Activated CD4-positive, alpha-beta memory T cell treated with anti-CD3 and anti-CD28 coated beads for 36 hours (primary cell): ENCODE measurements around the gene USP5. TPM values are rescaled to one million over a fixed set of nuclear protein-coding genes. Genes with fewer than 3 reads are reported as not detected.

Source experiments
- CTCF ChIA-PET: fragments of 350-600 bp; sonication (Branson Sonifier 250); formaldehyde crosslinking; loops from one replicate; lab custom pipeline; 2021; ENCODE audit warnings: antibody characterized with exemption, inconsistent platforms; lab: Charles Lee
- POLR2A ChIA-PET: fragments of 350-600 bp; sonication (Branson Sonifier 250); formaldehyde crosslinking; loops from one replicate; lab custom pipeline; 2021; ENCODE audit warnings: antibody characterized with exemption; lab: Charles Lee
- DNase-seq: peaks from one replicate; pipeline ENCODE4 v3.0.0-alpha.2; 2020
- H3K27ac Mint-ChIP-seq: one replicate; pipeline ENCODE4 v1.8.0; 2021; ENCODE audit warnings: mixed read lengths
- H3K27me3 Mint-ChIP-seq: one replicate; pipeline ENCODE4 v1.8.0; 2021; ENCODE audit warnings: mixed read lengths
- H3K36me3 Mint-ChIP-seq: one replicate; pipeline ENCODE4 v1.8.0; 2021; ENCODE audit warnings: mixed read lengths
- H3K4me1 Mint-ChIP-seq: one replicate; pipeline ENCODE4 v1.8.0; 2021; ENCODE audit warnings: low read depth, mixed read lengths
- H3K4me3 Mint-ChIP-seq: one replicate; pipeline ENCODE4 v1.8.0; 2021; ENCODE audit warnings: mild to moderate bottlenecking, mixed read lengths
- H3K9me3 Mint-ChIP-seq: one replicate; pipeline ENCODE4 v1.8.0; 2021; ENCODE audit warnings: mixed read lengths
- intact Hi-C: fragments of 100-400 bp; cut with micrococcal nuclease; formaldehyde crosslinking; loops from one replicate; pipeline ENCODE4 v1.15.1; 2023
- total RNA-seq, 2 experiments: library from RNA; stranded (reverse); gene quantifications; one replicate each; pipeline ENCODE4 v1.2.3, GENCODE V29; 2021

USP5 gene
- 100 to 1,000 TPM; 125 to 130 TPM for total RNA-seq

DNA sequence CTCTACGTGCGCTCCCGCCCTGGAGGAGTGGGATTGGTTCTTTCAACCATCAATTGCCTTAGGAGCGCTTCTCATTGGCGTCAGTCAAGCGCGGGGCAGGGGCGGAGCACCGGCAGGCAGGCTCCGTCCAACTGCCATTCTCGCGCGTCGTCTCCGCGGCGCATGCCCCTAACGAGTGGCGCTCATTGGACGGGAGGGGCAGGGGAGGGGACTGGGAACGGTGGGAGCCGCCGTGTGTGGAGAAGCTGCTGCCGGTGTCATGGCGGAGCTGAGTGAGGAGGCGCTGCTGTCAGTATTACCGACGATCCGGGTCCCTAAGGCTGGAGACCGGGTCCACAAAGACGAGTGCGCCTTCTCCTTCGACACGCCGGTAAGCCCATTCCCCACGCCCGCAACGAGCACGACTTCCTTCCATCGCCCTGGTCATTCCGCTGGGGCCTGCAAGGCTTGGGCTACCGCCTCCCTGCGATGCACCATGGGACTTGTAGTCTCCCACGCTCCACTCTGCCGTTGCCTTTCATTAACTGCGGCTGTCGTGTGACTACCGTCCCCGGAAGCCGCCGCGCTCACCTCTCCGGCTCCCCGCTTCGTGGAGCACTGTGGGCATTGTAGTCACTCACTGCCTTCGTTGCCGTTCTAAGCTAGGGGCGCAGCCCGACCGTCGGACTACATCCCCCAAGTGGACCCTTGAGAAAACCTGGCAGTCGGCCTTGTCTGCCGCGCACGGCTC is at the start of gene USP5:
Gene USP5, plus strand, starts transcription at position 230 of the 730 bp plus-strand sequence. Its CDS starts 30 bp downstream, at position 260.
- POLR2A ChIA-PET, result interaction anchor here (0.8 to 5.0 kb wide), 28 partner anchors 9 to 382 kb away, joined by 3 to 94 read pairs (median 5); partner anchors contain the start of genes C12orf57, CD4, COPS7A and GAPDH
- peak; percentile 99 for DNase-seq
- Mint-ChIP-seq H3K36me3 (peaks cover 34% of the 10 kb centered on the region), H3K27ac (peak within 1 kb of the TSS; percentile 98), H3K9me3 (no peaks in the 10 kb centered on the region), H3K27me3 (no peaks in the 10 kb centered on the region), H3K4me3 (peak within 1 kb of the TSS; percentile 95), H3K4me1 (peaks cover 29% of the 10 kb centered on the region)
- CTCF ChIA-PET, result interaction anchor here (0.6 to 6.5 kb wide), 23 partner anchors 12 to 359 kb away, joined by 3 to 74 read pairs (median 5); partner anchors contain the start of genes LPCAT3, MLF2, MRPL51 and PTMS
- intact Hi-C loops, result loop anchor here (1.0 to 5.0 kb wide), 14 partner anchors 17 to 425 kb away; partner anchors contain the start of genes C12orf57, CHD4, COPS7A and EMG1

DNA sequence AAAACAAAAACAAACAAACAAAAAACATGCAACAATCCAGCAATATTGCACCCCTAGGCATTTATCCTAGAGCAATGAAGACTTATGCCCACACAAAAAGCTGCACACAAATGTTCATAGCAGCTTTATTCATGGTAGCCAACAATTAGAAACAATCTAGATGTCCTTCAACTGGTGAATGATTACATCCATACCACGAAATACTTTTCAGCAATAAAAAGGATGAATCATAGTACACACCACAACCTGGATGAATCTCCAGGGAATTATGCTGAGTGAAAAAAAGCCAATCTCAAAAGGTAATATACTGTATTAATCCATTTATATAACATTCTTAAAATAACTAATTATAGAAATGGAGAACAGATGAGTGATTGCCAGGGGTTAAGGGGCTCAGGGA is 44.8 kb upstream of the USP5 start:
- Mint-ChIP-seq H3K36me3 (peaks cover 26% of the 10 kb centered on the region), H3K4me3 (no peak overlapping the region), H3K27me3 (no peaks in the 10 kb centered on the region), H3K4me1 (peaks cover 13% of the 10 kb centered on the region), H3K9me3 (no peaks in the 10 kb centered on the region), H3K27ac (no peak overlapping the region)
- CTCF ChIA-PET, result no interaction called here
- intact Hi-C loops, result no loop called here
- POLR2A ChIA-PET, result interaction anchor here (0.6 kb wide), 1 partner anchor 505 kb away, joined by 4 read pairs; no protein-coding TSS in a partner anchor
- DNase-seq, result no peak

GRCh38 chr12:6809056-6809455 is 42.9 kb upstream of the USP5 start:
- H3K27ac Mint-ChIP-seq, result no peak overlapping the region

GRCh38 chr12:6810758-6811157 is 41.2 kb upstream of the USP5 start:
- intact Hi-C loops, result no loop called here
- Mint-ChIP-seq H3K4me3 (no peak overlapping the region), H3K27me3 (no peaks in the 10 kb centered on the region), H3K9me3 (no peaks in the 10 kb centered on the region), H3K36me3 (peaks cover 23% of the 10 kb centered on the region), H3K27ac (peak overlapping the region; percentile 2), H3K4me1 (peaks cover 13% of the 10 kb centered on the region)
- CTCF ChIA-PET, result interaction anchor here (1.0 to 1.4 kb wide), 3 partner anchors 24 to 44 kb away, joined by 3 to 4 read pairs (median 4); no protein-coding TSS in a partner anchor
- DNase-seq, result no peak
- POLR2A ChIA-PET, result interaction anchor here (1.2 to 1.5 kb wide), 3 partner anchors 17 to 57 kb away, joined by 3 read pairs; no protein-coding TSS in a partner anchor

More at GRCh38 chr12:6809056-6809455, 42.9 kb upstream of the USP5 start:
- POLR2A ChIA-PET, result interaction anchor here (1.5 kb wide), 1 partner anchor 16 kb away, joined by 3 read pairs; no protein-coding TSS in a partner anchor
- Mint-ChIP-seq H3K4me3 (no peak overlapping the region), H3K4me1 (peaks cover 13% of the 10 kb centered on the region), H3K36me3 (peaks cover 20% of the 10 kb centered on the region), H3K9me3 (no peaks in the 10 kb centered on the region), H3K27me3 (no peaks in the 10 kb centered on the region)
- DNase-seq, result no peak
- CTCF ChIA-PET, result interaction anchor here (0.6 to 1.5 kb wide), 4 partner anchors 15 to 365 kb away, joined by 3 to 8 read pairs (median 4); partner anchors contain the start of gene MLF2
- intact Hi-C loops, result no loop called here

DNA sequence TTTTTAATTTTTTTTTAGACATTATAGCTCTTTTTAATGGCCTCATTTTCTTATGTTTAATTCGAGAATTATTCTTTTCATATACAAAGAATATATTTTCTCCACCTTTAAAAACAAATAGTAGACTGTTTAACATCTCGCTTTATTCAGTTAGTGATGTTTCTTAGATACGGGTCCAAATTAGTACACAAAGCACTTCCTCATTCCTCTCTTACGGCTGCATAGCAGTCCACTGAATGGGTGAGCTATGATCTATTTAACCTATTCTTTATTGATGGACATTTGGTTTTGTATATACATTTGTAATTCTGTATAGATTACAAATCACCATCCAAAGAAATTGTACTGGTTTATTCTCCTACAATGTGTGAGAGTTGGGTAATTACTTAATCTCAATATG is 38.6 kb upstream of the USP5 start:
- ChIA-PET CTCF (interaction anchor here (0.6 to 1.8 kb wide), 5 partner anchors 10 to 478 kb away, joined by 3 to 7 read pairs (median 3); partner anchors contain the start of gene MLF2), POLR2A (interaction anchor here (0.7 kb wide), 1 partner anchor 105 kb away, joined by 3 read pairs; no protein-coding TSS in a partner anchor)
- DNase-seq, result no peak
- intact Hi-C loops, result no loop called here
- Mint-ChIP-seq H3K4me3 (no peak overlapping the region), H3K27ac (no peak overlapping the region), H3K27me3 (no peaks in the 10 kb centered on the region), H3K4me1 (peaks cover 13% of the 10 kb centered on the region), H3K9me3 (no peaks in the 10 kb centered on the region), H3K36me3 (peaks cover 38% of the 10 kb centered on the region)

DNA sequence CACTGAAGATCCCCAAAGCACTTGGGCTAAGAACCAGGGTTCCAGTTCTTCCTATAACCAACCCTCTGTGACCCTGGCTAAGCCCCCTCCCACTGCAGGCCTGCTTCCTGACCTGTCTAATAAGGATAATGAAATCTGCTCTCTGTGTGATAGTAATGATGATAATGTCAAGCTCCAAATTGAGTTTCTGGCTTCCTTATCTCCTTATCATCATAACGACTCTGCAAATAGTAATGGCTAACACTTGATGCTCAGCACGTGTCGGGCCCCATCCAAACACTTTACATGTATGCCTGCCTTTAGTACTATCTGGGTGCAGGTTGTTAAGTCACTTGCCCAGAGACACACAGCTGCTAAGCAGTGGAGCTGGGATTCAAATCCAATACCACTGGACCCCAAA is 35.4 kb upstream of the USP5 start:
- POLR2A ChIA-PET, result no interaction called here

GRCh38 chr12:6817098-6817497 is 34.9 kb upstream of the USP5 start:
- Mint-ChIP-seq H3K36me3 (peaks cover 38% of the 10 kb centered on the region), H3K9me3 (no peaks in the 10 kb centered on the region), H3K27ac (no peak overlapping the region), H3K4me3 (no peak overlapping the region), H3K4me1 (peaks cover 10% of the 10 kb centered on the region), H3K27me3 (no peaks in the 10 kb centered on the region)
- DNase-seq, result no peak
- intact Hi-C loops, result no loop called here
- ChIA-PET CTCF (interaction anchor here (1.2 to 1.4 kb wide), 2 partner anchors 8 to 63 kb away, joined by 4 to 6 read pairs; no protein-coding TSS in a partner anchor), POLR2A (no interaction called here)

More for the DNA sequence above, 35.4 kb upstream of the USP5 start:
- no peak overlapping the region for H3K4me3 Mint-ChIP-seq
- H3K27ac Mint-ChIP-seq, result no peak overlapping the region
- H3K36me3 Mint-ChIP-seq, result peaks cover 38% of the 10 kb centered on the region
- intact Hi-C loops, result no loop called here
- peaks cover 7% of the 10 kb centered on the region for H3K4me1 Mint-ChIP-seq
- no peaks in the 10 kb centered on the region for H3K27me3 Mint-ChIP-seq
- no peak for DNase-seq
- no peaks in the 10 kb centered on the region for H3K9me3 Mint-ChIP-seq
- CTCF ChIA-PET, result interaction anchor here (1.2 to 1.4 kb wide), 2 partner anchors 8 to 63 kb away, joined by 4 to 6 read pairs; no protein-coding TSS in a partner anchor

DNA sequence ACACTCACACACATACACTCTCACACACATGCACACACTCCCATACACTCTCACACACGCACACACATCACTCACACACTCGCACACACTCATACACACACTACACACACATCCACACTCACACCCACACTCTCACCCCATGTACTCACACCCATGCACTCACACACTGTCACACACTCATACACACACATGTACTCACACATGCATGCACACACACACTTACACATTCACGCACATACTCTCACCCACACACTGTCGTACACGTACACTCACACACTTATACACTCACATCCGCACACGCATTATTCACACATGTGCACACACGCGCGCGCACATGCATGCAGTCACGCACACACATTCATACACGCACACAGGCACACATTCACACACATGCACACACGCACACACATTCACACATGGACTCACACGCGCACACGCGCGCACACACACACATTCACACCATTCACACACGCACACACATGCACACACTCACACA is 34.2 kb upstream of the USP5 start:
- intact Hi-C loops, result no loop called here
- ChIA-PET CTCF (no interaction called here), POLR2A (no interaction called here)
- no peak for DNase-seq
- Mint-ChIP-seq H3K4me3 (no peak overlapping the region), H3K27ac (no peak overlapping the region), H3K27me3 (no peaks in the 10 kb centered on the region), H3K36me3 (peaks cover 38% of the 10 kb centered on the region), H3K9me3 (no peaks in the 10 kb centered on the region), H3K4me1 (peaks cover 11% of the 10 kb centered on the region)

- Mint-ChIP-seq H3K36me3 (peaks cover 38% of the 10 kb centered on the region), H3K9me3 (no peaks in the 10 kb centered on the region), H3K4me1 (peaks cover 11% of the 10 kb centered on the region), H3K27ac (no peak overlapping the region), H3K27me3 (no peaks in the 10 kb centered on the region), H3K4me3 (no peak overlapping the region)
- intact Hi-C loops, result no loop called here
- ChIA-PET CTCF (no interaction called here), POLR2A (no interaction called here)
- no peak for DNase-seq
Measured at GRCh38 chr12:6818222-6818621, 33.7 kb upstream of the USP5 start.

DNA sequence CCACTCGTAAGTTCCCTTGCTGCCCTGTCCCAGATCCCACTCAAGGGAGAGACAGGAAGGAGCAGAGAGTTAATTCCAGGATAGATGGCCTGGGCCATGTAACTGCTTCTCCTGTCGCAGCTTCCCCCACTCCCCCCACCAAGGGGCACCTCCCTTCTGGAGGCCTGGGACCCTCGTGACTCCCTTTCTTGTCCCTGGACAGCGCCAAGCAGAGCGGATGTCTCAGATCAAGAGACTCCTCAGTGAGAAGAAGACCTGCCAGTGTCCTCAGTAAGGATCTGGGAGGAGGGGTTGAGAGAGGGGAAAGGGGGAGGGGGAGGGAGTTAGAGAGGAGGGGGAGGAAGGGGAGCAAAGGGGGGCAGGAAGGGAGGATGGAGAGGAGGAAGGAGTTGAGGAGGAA is 33.3 kb upstream of the USP5 start:
- intact Hi-C loops, result no loop called here
- H3K27me3 Mint-ChIP-seq, result no peaks in the 10 kb centered on the region
- POLR2A ChIA-PET, result no interaction called here
- peaks cover 38% of the 10 kb centered on the region for H3K36me3 Mint-ChIP-seq
- no peak overlapping the region for H3K4me3 Mint-ChIP-seq
- peaks cover 11% of the 10 kb centered on the region for H3K4me1 Mint-ChIP-seq
- no peak overlapping the region for H3K27ac Mint-ChIP-seq
- CTCF ChIA-PET, result no interaction called here
- no peak for DNase-seq
- no peaks in the 10 kb centered on the region for H3K9me3 Mint-ChIP-seq

GRCh38 chr12:6819106-6820030 is 32.6 kb upstream of the USP5 start:
- ChIA-PET CTCF (interaction anchor here (3.4 to 7.0 kb wide), 2 partner anchors 27 to 66 kb away, joined by 12 to 91 read pairs; partner anchors contain the start of gene MLF2), POLR2A (interaction anchor here (1.3 kb wide), 1 partner anchor 67 kb away, joined by 3 read pairs; the partner anchor contains the start of gene MLF2)
- no peak overlapping the region for H3K4me3 Mint-ChIP-seq
- no peak for DNase-seq
- peaks cover 11% of the 10 kb centered on the region for H3K4me1 Mint-ChIP-seq
- H3K36me3 Mint-ChIP-seq, result peaks cover 31% of the 10 kb centered on the region
- H3K9me3 Mint-ChIP-seq, result no peaks in the 10 kb centered on the region
- no peak overlapping the region for H3K27ac Mint-ChIP-seq
- intact Hi-C loops, result no loop called here
- peaks cover 3% of the 10 kb centered on the region for H3K27me3 Mint-ChIP-seq
